HEK293 (cell line): ENCODE data around the gene PSMC2.

Experiments used
- SETDB1 ChIP-seq: IDR thresholded peaks from one replicate; pipeline ENCODE4 v1.6.1; 2017; ENCODE audit warnings: mild to moderate bottlenecking, low read length, moderate library complexity, mixed read lengths; ENCODE audit not compliant: insufficient read length
- ZNF274 ChIP-seq, 2 experiments: fragments of 200-500 bp in 1 of 2; fragments of 450-650 bp in 1 of 2; sonication (Bioruptor generic) in 1 of 2; formaldehyde crosslinking in 1 of 2; IDR thresholded peaks; 2 replicates each; pipeline versions ENCODE4 v1.5.1 to v1.6.1; 2014 to 2016; ENCODE audit warnings: borderline replicate concordance in 1 of 2, inconsistent platforms in 1 of 2, low read length in 1 of 2, missing biosample characterization in 1 of 2, missing genetic modification characterization in 1 of 2
- ZNF549 ChIP-seq: fragments of 450-650 bp; IDR thresholded peaks from 2 replicates; pipeline ENCODE4 v1.5.1; 2018; ENCODE audit warnings: missing biosample characterization, missing genetic modification characterization, mild to moderate bottlenecking, inconsistent platforms, moderate library complexity
- TF ChIP-seq, protein P1 (sequence below): fragments of 450-650 bp; formaldehyde crosslinking; IDR thresholded peaks from 2 replicates; pipeline ENCODE4 v1.5.1; 2016; ENCODE audit warnings: missing biosample characterization, missing genetic modification characterization
- TF ChIP-seq, protein P2 (sequence below): fragments of 450-650 bp; formaldehyde crosslinking; IDR thresholded peaks from 2 replicates; pipeline ENCODE4 v1.5.1; 2016; ENCODE audit warnings: missing biosample characterization, missing genetic modification characterization

DNA sequence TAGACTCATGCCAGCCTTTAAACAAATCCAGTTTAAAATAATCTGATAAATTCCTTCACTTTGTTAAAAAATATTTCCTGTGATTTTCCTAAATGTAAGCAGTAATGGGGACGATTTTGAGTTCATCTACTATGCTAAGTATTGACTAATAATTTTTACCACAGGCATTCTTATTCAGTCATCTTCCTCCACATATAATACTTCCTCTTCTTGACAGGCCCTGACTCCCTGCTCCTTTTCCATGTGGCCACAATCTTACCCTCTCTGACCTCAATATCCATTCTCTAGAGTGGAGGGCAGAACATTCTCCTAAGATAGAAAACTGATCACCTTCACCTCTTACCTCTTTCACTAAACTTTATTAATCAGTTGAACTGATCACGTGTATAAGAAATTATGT, 10.7 kb upstream of the PSMC2 start:
- no peak for TF ChIP-seq ZNF274 (IDR thresholded peaks at IDR 0.05; ENCODE audit: low read length)
- TF ChIP-seq ZNF274 (tag by site-specific recombination; IDR thresholded peaks at IDR 0.05; ENCODE audit: borderline replicate concordance): no peak
- TF ChIP-seq, protein P1, sequence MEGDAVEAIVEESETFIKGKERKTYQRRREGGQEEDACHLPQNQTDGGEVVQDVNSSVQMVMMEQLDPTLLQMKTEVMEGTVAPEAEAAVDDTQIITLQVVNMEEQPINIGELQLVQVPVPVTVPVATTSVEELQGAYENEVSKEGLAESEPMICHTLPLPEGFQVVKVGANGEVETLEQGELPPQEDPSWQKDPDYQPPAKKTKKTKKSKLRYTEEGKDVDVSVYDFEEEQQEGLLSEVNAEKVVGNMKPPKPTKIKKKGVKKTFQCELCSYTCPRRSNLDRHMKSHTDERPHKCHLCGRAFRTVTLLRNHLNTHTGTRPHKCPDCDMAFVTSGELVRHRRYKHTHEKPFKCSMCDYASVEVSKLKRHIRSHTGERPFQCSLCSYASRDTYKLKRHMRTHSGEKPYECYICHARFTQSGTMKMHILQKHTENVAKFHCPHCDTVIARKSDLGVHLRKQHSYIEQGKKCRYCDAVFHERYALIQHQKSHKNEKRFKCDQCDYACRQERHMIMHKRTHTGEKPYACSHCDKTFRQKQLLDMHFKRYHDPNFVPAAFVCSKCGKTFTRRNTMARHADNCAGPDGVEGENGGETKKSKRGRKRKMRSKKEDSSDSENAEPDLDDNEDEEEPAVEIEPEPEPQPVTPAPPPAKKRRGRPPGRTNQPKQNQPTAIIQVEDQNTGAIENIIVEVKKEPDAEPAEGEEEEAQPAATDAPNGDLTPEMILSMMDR (tag by site-specific recombination): no peak
- TF ChIP-seq, protein P2, sequence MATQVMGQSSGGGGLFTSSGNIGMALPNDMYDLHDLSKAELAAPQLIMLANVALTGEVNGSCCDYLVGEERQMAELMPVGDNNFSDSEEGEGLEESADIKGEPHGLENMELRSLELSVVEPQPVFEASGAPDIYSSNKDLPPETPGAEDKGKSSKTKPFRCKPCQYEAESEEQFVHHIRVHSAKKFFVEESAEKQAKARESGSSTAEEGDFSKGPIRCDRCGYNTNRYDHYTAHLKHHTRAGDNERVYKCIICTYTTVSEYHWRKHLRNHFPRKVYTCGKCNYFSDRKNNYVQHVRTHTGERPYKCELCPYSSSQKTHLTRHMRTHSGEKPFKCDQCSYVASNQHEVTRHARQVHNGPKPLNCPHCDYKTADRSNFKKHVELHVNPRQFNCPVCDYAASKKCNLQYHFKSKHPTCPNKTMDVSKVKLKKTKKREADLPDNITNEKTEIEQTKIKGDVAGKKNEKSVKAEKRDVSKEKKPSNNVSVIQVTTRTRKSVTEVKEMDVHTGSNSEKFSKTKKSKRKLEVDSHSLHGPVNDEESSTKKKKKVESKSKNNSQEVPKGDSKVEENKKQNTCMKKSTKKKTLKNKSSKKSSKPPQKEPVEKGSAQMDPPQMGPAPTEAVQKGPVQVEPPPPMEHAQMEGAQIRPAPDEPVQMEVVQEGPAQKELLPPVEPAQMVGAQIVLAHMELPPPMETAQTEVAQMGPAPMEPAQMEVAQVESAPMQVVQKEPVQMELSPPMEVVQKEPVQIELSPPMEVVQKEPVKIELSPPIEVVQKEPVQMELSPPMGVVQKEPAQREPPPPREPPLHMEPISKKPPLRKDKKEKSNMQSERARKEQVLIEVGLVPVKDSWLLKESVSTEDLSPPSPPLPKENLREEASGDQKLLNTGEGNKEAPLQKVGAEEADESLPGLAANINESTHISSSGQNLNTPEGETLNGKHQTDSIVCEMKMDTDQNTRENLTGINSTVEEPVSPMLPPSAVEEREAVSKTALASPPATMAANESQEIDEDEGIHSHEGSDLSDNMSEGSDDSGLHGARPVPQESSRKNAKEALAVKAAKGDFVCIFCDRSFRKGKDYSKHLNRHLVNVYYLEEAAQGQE (tag by site-specific recombination): no peak
- no peak for TF ChIP-seq SETDB1
- no peak for TF ChIP-seq ZNF549 (tag by site-specific recombination)
